ENCODE measurements around the gene RNF39.

- TF ChIP-seq CREB1 (CRISPR knock-in tag; IDR thresholded peaks at IDR 0.05; ENCODE audit: low read depth): no peak
- 0 out of 4 replicates have a peak, but pooled peaks of 1 of the 2 experiments have one; percentile 12 for TF ChIP-seq CTCF (conservative IDR thresholded peaks at IDR 0.05; ENCODE audit: low read depth in 2 of 2)
Measured at GRCh38 chr6:30101444-30102413, 26.2 kb upstream of the RNF39 start.
